IPS-NIHi7 (cell line): Measurements from ENCODE around the gene SPAAR.
"Not testable (repeated sequence)": the region's sequence is repeated elsewhere in the genome, so short reads cannot be mapped to it uniquely, and the experiment has no call there.

Experiments used
- DNase-seq: peaks from one replicate; pipeline ENCODE4 v3.0.0; 2012; ENCODE audit warnings: mixed read lengths; ENCODE audit errors: extremely low spot score

The SPAAR gene

GRCh38 chr9:35909274-35909673 lies at the start of gene SPAAR:
SPAAR (plus strand) TSS chr9:35909490; CDS start chr9:35910464, 974 bp downstream.
- no peak for DNase-seq

- no peak for DNase-seq
Observed at GRCh38 chr9:35859990-35860339, 49.3 kb upstream of the SPAAR start.

- peak; percentile 46 for DNase-seq
Observed at GRCh38 chr9:35861161-35861897, 48.0 kb upstream of the SPAAR start.

- DNase-seq = no peak
Observed at GRCh38 chr9:35862328-35862727, 47.0 kb upstream of the SPAAR start.

- no peak for DNase-seq
Observed at GRCh38 chr9:35863583-35863982, 45.7 kb upstream of the SPAAR start.

GRCh38 chr9:35864695-35865255 lies 44.5 kb upstream of the SPAAR start:
- DNase-seq = no peak

GRCh38 chr9:35867538-35867937 lies 41.8 kb upstream of the SPAAR start:
- DNase-seq = no peak

GRCh38 chr9:35868933-35869332 lies 40.4 kb upstream of the SPAAR start:
- DNase-seq = no peak

- no peak for DNase-seq
Observed at GRCh38 chr9:35869621-35870216, 39.6 kb upstream of the SPAAR start.

GRCh38 chr9:35870351-35870923 lies 38.9 kb upstream of the SPAAR start, which contains the start of gene OR13J1:
OR13J1 (minus strand) TSS chr9:35870401; CDS start chr9:35870401, 0 bp downstream.
- DNase-seq = no peak

GRCh38 chr9:35871545-35871944 lies 37.7 kb upstream of the SPAAR start:
- no peak for DNase-seq

- no peak for DNase-seq
Observed at GRCh38 chr9:35872505-35872904, 36.8 kb upstream of the SPAAR start.

GRCh38 chr9:35882263-35882848 lies 26.9 kb upstream of the SPAAR start:
- DNase-seq = peak; percentile 89

- no peak for DNase-seq
Observed at GRCh38 chr9:35882996-35883395, 26.3 kb upstream of the SPAAR start.

- DNase-seq = not testable (repeated sequence)
Observed at GRCh38 chr9:35884908-35885307, 24.4 kb upstream of the SPAAR start.

- DNase-seq = no peak
Observed at GRCh38 chr9:35891646-35892045, 17.6 kb upstream of the SPAAR start.

- no peak for DNase-seq
Observed at GRCh38 chr9:35892051-35892450, 17.2 kb upstream of the SPAAR start.

- no peak for DNase-seq
Observed at GRCh38 chr9:35896570-35896969, 12.7 kb upstream of the SPAAR start.

GRCh38 chr9:35897376-35898099 lies 11.8 kb upstream of the SPAAR start:
- DNase-seq = not testable (repeated sequence)

- no peak for DNase-seq
Observed at GRCh38 chr9:35898337-35898736, 11.0 kb upstream of the SPAAR start.

GRCh38 chr9:35899021-35899420 lies 10.3 kb upstream of the SPAAR start:
- DNase-seq = no peak

- peak; percentile 66 for DNase-seq
Observed at GRCh38 chr9:35903049-35903448, 6.2 kb upstream of the SPAAR start.
